Lower leg skin (tissue), 3 donors: ENCODE results near the gene MAPK4.

Source experiments
- POLR2A ChIP-seq, 2 donors: fragments of 450-650 bp; IDR thresholded peaks; one replicate each; pipeline ENCODE4 v1.6.1; 2016 to 2017; ENCODE audit warnings: antibody characterized with exemption in 2 of 2, mild to moderate bottlenecking in 1 of 2, moderate library complexity in 1 of 2
- TF ChIP-seq, protein P1 (sequence below), 3 donors: fragments of 450-650 bp; IDR thresholded peaks; one replicate each; pipeline ENCODE4 v1.5.1; 2016; ENCODE audit warnings: antibody characterized with exemption in 3 of 3, mild to moderate bottlenecking in 3 of 3, moderate library complexity in 2 of 3

DNA sequence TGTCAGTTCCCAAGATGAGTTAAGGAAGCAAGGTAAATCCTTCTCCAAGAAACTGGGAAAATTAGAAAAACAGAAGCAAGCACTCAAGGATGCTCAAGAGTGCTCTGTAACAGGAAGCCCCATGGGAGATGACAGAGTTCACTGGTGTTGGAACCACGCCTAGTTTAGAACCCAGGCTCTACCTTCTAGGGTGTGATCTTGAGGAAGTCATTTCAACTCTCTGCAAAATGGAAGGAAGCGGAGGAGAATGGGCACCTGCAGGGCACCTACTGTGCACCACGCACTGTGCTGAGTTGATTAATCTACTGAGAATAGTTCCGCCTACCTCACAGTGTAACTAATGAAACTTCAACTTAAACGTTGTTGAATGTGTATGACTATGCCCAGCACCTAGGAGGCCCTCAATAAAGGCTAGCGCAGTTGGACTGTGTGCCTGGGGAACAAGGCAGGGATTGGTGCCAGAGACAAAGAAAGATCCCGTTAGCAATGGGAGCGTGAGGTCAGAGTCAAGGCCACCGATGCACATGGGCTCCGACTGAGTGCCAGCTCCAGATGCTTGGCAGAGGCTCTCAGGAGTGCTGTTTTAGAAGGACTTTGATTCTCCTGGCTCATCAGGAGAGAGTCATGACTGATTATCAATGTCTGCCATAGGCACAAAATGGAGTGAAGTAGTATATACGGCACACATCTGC is 93.7 kb downstream of the MAPK4 start:
- TF ChIP-seq, protein P1, sequence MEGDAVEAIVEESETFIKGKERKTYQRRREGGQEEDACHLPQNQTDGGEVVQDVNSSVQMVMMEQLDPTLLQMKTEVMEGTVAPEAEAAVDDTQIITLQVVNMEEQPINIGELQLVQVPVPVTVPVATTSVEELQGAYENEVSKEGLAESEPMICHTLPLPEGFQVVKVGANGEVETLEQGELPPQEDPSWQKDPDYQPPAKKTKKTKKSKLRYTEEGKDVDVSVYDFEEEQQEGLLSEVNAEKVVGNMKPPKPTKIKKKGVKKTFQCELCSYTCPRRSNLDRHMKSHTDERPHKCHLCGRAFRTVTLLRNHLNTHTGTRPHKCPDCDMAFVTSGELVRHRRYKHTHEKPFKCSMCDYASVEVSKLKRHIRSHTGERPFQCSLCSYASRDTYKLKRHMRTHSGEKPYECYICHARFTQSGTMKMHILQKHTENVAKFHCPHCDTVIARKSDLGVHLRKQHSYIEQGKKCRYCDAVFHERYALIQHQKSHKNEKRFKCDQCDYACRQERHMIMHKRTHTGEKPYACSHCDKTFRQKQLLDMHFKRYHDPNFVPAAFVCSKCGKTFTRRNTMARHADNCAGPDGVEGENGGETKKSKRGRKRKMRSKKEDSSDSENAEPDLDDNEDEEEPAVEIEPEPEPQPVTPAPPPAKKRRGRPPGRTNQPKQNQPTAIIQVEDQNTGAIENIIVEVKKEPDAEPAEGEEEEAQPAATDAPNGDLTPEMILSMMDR (IDR thresholded peaks at IDR 0.05), result no peak
- TF ChIP-seq POLR2A (IDR thresholded peaks at IDR 0.05), result no peak
